GM21515 (cell line): ENCODE data around the gene EML3.
"Not testable (repeated sequence)": the region's sequence is repeated elsewhere in the genome, so short reads cannot be mapped to it uniquely, and the experiment has no call there.

Experiments
- ATAC-seq: cut with Tn5 transposase; IDR thresholded peaks from one replicate; pipeline ENCODE4 v1.9.1; 2021; ENCODE audit not compliant: unreplicated experiment

The EML3 gene

GRCh38 chr11:62621567-62622470 is 9.2 kb upstream of the EML3 start, which contains the start of gene B3GAT3:
TSS of gene B3GAT3 (minus strand) at chr11:62621986. CDS start at chr11:62621947, 39 bp downstream.
- peak; percentile 86 for ATAC-seq

GRCh38 chr11:62621027-62621566 is 8.5 kb upstream of the EML3 start:
- no peak for ATAC-seq

- not testable (repeated sequence) for ATAC-seq
These were observed 4.4 kb upstream of the EML3 start for GRCh38 chr11:62616957-62617356.

GRCh38 chr11:62615521-62615920 is 2.9 kb upstream of the EML3 start:
- no peak for ATAC-seq

GRCh38 chr11:62614275-62614674 is 1.7 kb upstream of the EML3 start:
- no peak for ATAC-seq

GRCh38 chr11:62613291-62613778 is 760 bp upstream of the EML3 start:
- no peak for ATAC-seq

GRCh38 chr11:62611705-62612365 is 740 bp downstream of the EML3 start:
- ATAC-seq: no peak

GRCh38 chr11:62610814-62611704 is 1.5 kb downstream of the EML3 start:
- ATAC-seq: no peak

- no peak for ATAC-seq
These were observed 2.2 kb downstream of the EML3 start for GRCh38 chr11:62610403-62610802.

GRCh38 chr11:62608776-62609175 is 3.8 kb downstream of the EML3 start:
- no peak for ATAC-seq

- ATAC-seq: no peak
These were observed 4.9 kb downstream of the EML3 start for GRCh38 chr11:62607714-62608113.

GRCh38 chr11:62605902-62606301 is 6.7 kb downstream of the EML3 start:
- no peak for ATAC-seq

GRCh38 chr11:62605467-62605866 is 7.1 kb downstream of the EML3 start:
- no peak for ATAC-seq

- ATAC-seq: no peak
These were observed 8.0 kb downstream of the EML3 start for GRCh38 chr11:62604460-62605120.

GRCh38 chr11:62603776-62604299 is 8.7 kb downstream of the EML3 start:
- ATAC-seq: no peak

GRCh38 chr11:62603072-62603408 is 9.5 kb downstream of the EML3 start:
- no peak for ATAC-seq

- no peak for ATAC-seq
These were observed 10.2 kb downstream of the EML3 start for GRCh38 chr11:62602141-62603071.

- peak; percentile 62 for ATAC-seq
These were observed 11.0 kb downstream of the EML3 start, which contains the start of gene MTA2 for GRCh38 chr11:62601372-62602140. TSS of gene MTA2 (minus strand) at chr11:62601865. CDS start at chr11:62601450, 415 bp downstream.
